ENCODE results near the gene ASXL1. TPM values are rescaled to one million over a fixed set of nuclear protein-coding genes. Genes with fewer than 3 reads are reported as not detected.

ASXL1 gene
- total and polyA plus RNA-seq, 2 donors (not counting 1 experiment from before 2014, with no cell fraction given) = 93.0 to 180 TPM

GRCh38 chr20:32483351-32484224 is 125.5 kb downstream of the ASXL1 start:
- Histone ChIP-seq H3K9ac (ENCODE audit: low read length) (peak overlapping the region; percentile 67), H3K36me3 (replicated peaks in 1 of 2; ENCODE audit: control extremely low read depth in 1 of 2, control insufficient read depth in 1 of 2, extremely low read depth in 1 of 2, insufficient read depth in 2 of 2, low read length in 1 of 2) (no peaks in the 10 kb centered on the region), H3K4me2 (replicated peaks; ENCODE audit: low read depth, low read length, poor library complexity, severe bottlenecking) (peak overlapping the region; percentile 96), H3K4me1 (ENCODE audit: control insufficient read depth in 2 of 2, insufficient read depth in 2 of 2, low read length in 2 of 2) (peaks cover 14 to 27% of the 10 kb centered on the region in 2 donors), H3K27ac (ENCODE audit: low read length in 2 of 2) (no peak overlapping the region), H3K27me3 (replicated peaks in 1 of 4; ENCODE audit: control extremely low read depth in 1 of 4, control insufficient read depth in 3 of 4, insufficient read depth in 4 of 4, low read length in 3 of 4) (peaks cover 0 to 10% (median 2%) of the 10 kb centered on the region in 4 experiments), H2AFZ (ENCODE audit: insufficient read depth, low read depth, low read length, poor library complexity, severe bottlenecking) (peak overlapping the region; percentile 60), H3K9me3 (ENCODE audit: control extremely low read depth in 1 of 3, control insufficient read depth in 2 of 3, insufficient read depth in 1 of 3, low read length in 2 of 3) (peaks cover 0 to 3% (median 0%) of the 10 kb centered on the region in 3 donors), H4K20me1 (ENCODE audit: control insufficient read depth, insufficient read depth, low read length, poor library complexity, severe bottlenecking) (no peaks in the 10 kb centered on the region), H3K4me3 (ENCODE audit: control extremely low read depth in 1 of 5, extremely low read depth in 1 of 5, insufficient read depth in 1 of 5, low read depth in 2 of 5, low read length in 4 of 5) (peak overlapping the region; percentile 41 to 69 (median 61)), H3K79me2 (ENCODE audit: control insufficient read depth, insufficient read depth, low read length) (peaks cover 5% of the 10 kb centered on the region)
- ChIA-PET CTCF (interaction anchor here (0.6 kb wide), 1 partner anchor 62 kb away, joined by 3 read pairs; no protein-coding TSS in a partner anchor), POLR2A (interaction anchor here (0.6 to 0.7 kb wide), 2 partner anchors 103 to 226 kb away, joined by 3 to 6 read pairs; no protein-coding TSS in a partner anchor)
- under 1% methylated on average over 56 of the region's 79 CpGs for WGBS (ENCODE audit: insufficient coverage)
- TF ChIP-seq EZH2 (IDR thresholded peaks at IDR 0.05; ENCODE audit: borderline replicate concordance, insufficient read depth, low read depth, low read length, poor library complexity, severe bottlenecking) = no peak
- TF ChIP-seq, protein P1, sequence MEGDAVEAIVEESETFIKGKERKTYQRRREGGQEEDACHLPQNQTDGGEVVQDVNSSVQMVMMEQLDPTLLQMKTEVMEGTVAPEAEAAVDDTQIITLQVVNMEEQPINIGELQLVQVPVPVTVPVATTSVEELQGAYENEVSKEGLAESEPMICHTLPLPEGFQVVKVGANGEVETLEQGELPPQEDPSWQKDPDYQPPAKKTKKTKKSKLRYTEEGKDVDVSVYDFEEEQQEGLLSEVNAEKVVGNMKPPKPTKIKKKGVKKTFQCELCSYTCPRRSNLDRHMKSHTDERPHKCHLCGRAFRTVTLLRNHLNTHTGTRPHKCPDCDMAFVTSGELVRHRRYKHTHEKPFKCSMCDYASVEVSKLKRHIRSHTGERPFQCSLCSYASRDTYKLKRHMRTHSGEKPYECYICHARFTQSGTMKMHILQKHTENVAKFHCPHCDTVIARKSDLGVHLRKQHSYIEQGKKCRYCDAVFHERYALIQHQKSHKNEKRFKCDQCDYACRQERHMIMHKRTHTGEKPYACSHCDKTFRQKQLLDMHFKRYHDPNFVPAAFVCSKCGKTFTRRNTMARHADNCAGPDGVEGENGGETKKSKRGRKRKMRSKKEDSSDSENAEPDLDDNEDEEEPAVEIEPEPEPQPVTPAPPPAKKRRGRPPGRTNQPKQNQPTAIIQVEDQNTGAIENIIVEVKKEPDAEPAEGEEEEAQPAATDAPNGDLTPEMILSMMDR (IDR thresholded peaks at IDR 0.05) = no peak
- peaks cover 5% of the 10 kb centered on the region for H3K27me3 Mint-ChIP-seq
- H3K4me3 Mint-ChIP-seq = peak overlapping the region; percentile 97
- no peaks in the 10 kb centered on the region for H3K9me3 Mint-ChIP-seq (ENCODE audit: insufficient read depth)
- H3K4me1 Mint-ChIP-seq = peaks cover 14% of the 10 kb centered on the region
- peak overlapping the region; percentile 32 for H3K27ac Mint-ChIP-seq
- DNase-seq (peak; percentile 59), ATAC-seq (ENCODE audit: low read depth) (peak; percentile 53)
- intact Hi-C loops (cut with micrococcal nuclease) = loop anchor here (10.0 kb wide), 1 partner anchor 281 kb away; the partner anchor contains the start of gene DNMT3B
